K562 (cell line): Measurements from ENCODE around the gene MAGI3. TPM values are rescaled to one million over a fixed set of nuclear protein-coding genes. Genes with fewer than 3 reads are reported as not detected.
A peak's percentile ranks its signal among the peaks of the same experiment; 100 is the strongest.

Source experiments
- AFF4 ChIP-seq: sonication (generic); formaldehyde crosslinking; IDR thresholded peaks from 2 replicates; pipeline ENCODE4 v1.8.0; 2023; ENCODE audit warnings: mild to moderate bottlenecking, missing genetic modification reagents
- CEBPB ChIP-seq: fragments of 450-650 bp; IDR thresholded peaks from 2 replicates; pipeline ENCODE4 v1.6.1; 2016; ENCODE audit warnings: missing genetic modification characterization, missing compliant biosample characterization
- CEBPG ChIP-seq, 3 experiments: fragments of 200-800 bp in 1 of 3; sonication (Bioruptor generic) in 1 of 3; sonication (generic) in 1 of 3; formaldehyde crosslinking in 1 of 3; IDR thresholded peaks in 2 of 3; conservative IDR thresholded peaks in 1 of 3; 2 replicates each; pipeline versions ENCODE4 v1.6.1 to v1.8.0; 2016 to 2022; ENCODE audit warnings: missing compliant biosample characterization in 2 of 3, missing genetic modification characterization in 2 of 3, mild to moderate bottlenecking in 1 of 3, missing genetic modification reagents in 1 of 3
- DDX20 ChIP-seq: fragments of 450-650 bp; IDR thresholded peaks from 2 replicates; pipeline ENCODE4 v1.6.1; 2016; ENCODE audit warnings: missing genetic modification characterization, low read depth, mild to moderate bottlenecking, missing compliant biosample characterization, moderate library complexity
- HDAC8 ChIP-seq: fragments of 450-650 bp; IDR thresholded peaks from 2 replicates; pipeline ENCODE4 v1.6.1; 2016; ENCODE audit warnings: mild to moderate bottlenecking, missing genetic modification characterization, moderate library complexity, missing compliant biosample characterization
- PHB2 ChIP-seq: fragments of 450-650 bp; IDR thresholded peaks from 2 replicates; pipeline ENCODE4 v1.6.1; 2017; ENCODE audit warnings: low read depth
- SAFB ChIP-seq: fragments of 200-400 bp; formaldehyde crosslinking; IDR thresholded peaks from 2 replicates; pipeline ENCODE4 v1.6.1; 2017; ENCODE audit warnings: low read depth, low read length, borderline replicate concordance
- SFPQ ChIP-seq: fragments of 200-400 bp; formaldehyde crosslinking; IDR thresholded peaks from 2 replicates; pipeline ENCODE4 v1.6.1; 2017; ENCODE audit warnings: mild to moderate bottlenecking, low read depth, low read length, moderate library complexity
- STAT5A ChIP-seq: IDR thresholded peaks from 2 replicates; pipeline ENCODE4 v1.6.1; 2012; ENCODE audit warnings: low read length, inconsistent platforms, borderline replicate concordance
- TRIM28 ChIP-seq: fragments of 450-650 bp; IDR thresholded peaks from 2 replicates; pipeline ENCODE4 v1.6.1; 2017
- ZNF212 ChIP-seq: fragments of 450-650 bp; formaldehyde crosslinking; IDR thresholded peaks from 2 replicates; pipeline ENCODE4 v1.4.0; 2020; ENCODE audit warnings: mild to moderate bottlenecking
- ZNF24 ChIP-seq: fragments of 450-650 bp; IDR thresholded peaks from 2 replicates; pipeline ENCODE4 v1.6.1; 2016
- ZNF584 ChIP-seq: fragments of 200-800 bp; sonication (Bioruptor generic); IDR thresholded peaks from 2 replicates; pipeline ENCODE4 v1.6.1; 2016; ENCODE audit warnings: low read depth, mild to moderate bottlenecking, missing genetic modification characterization, missing compliant biosample characterization
- ZNF609 ChIP-seq: sonication (generic); formaldehyde crosslinking; IDR thresholded peaks from 2 replicates; pipeline ENCODE4 v1.8.1; 2023; ENCODE audit warnings: missing genetic modification reagents, mild to moderate bottlenecking, borderline replicate concordance
- ZNF695 ChIP-seq: fragments of 450-650 bp; formaldehyde crosslinking; IDR thresholded peaks from 2 replicates; pipeline ENCODE4 v1.4.0; 2020; ENCODE audit warnings: mild to moderate bottlenecking, moderate library complexity
- polyA plus RNA-seq, 8 experiments: library from polyadenylated mRNA; depleted of rRNA in 4 of 8; stranded (reverse) in 5 of 8; unstranded in 3 of 8; fragments of >200 nt; fragmentation: Nextera tagmentation in 2 of 8; fragmentation: Illumina TruSeq in 1 of 8; extraction: Ambion mirVana in 2 of 8; extraction: Trizol in 1 of 8; gene quantifications; 2 replicates each; pipeline versions ENCODE4 v1.2.1 to v1.2.3, GENCODE V29; 2011 to 2014; ENCODE audit warnings: inconsistent platforms in 1 of 8, missing spikeins in 1 of 8
- total RNA-seq, 7 experiments: library from RNA; depleted of rRNA in 6 of 7; stranded (reverse); fragments of >200 nt in 6 of 7; fragmentation: Illumina TruSeq in 2 of 7; extraction: Trizol in 2 of 7; gene quantifications; 2 replicates each; pipeline versions ENCODE4 v1.2.1 to v1.2.3, GENCODE V29; 2011 to 2021; ENCODE audit warnings: low replicate concordance in 1 of 7

Gene MAGI3
- total and polyA plus RNA-seq, 9 of the 15 experiments (the other 6 are each of a cell fraction or from before 2014, with no cell fraction given), result 1.0 to 8.6 (median 5.5) TPM

GRCh38 chr1:113373644-113374043, 16.7 kb upstream of the MAGI3 start (continued):
- no peak for TF ChIP-seq HDAC8 (tag)
- peak; percentile 65 for TF ChIP-seq CEBPB (tag)
- no peak for TF ChIP-seq DDX20 (tag)
- TF ChIP-seq PHB2, result no peak
- no peak for TF ChIP-seq CEBPG (CRISPR knock-in tag; IDR thresholded peaks at IDR 0.05)
- TF ChIP-seq CEBPG (tag; conservative IDR thresholded peaks at IDR 0.05 in 1 of 2, IDR thresholded peaks at IDR 0.05 in 1 of 2), result peak; percentile 62 to 68
- TF ChIP-seq AFF4 (CRISPR knock-in tag), result no peak
- TF ChIP-seq SFPQ, result no peak
- no peak for TF ChIP-seq ZNF609 (CRISPR knock-in tag)
- no peak for TF ChIP-seq SAFB
- no peak for TF ChIP-seq ZNF584
- TF ChIP-seq ZNF212 (CRISPR knock-in tag), result no peak
- TF ChIP-seq ZNF695, result no peak
- TF ChIP-seq TRIM28, result no peak
- no peak for TF ChIP-seq ZNF24
- TF ChIP-seq STAT5A, result no peak
